Gastroesophageal sphincter (tissue), 4 donors: ENCODE data around the gene ATG2A. TPM values are rescaled to one million over a fixed set of nuclear protein-coding genes. Genes with fewer than 3 reads are reported as not detected.

Experiments
- ATAC-seq: fragments of 150-250 bp; one replicate; pipeline ENCODE4 v1.9.1; 2016; ENCODE audit warnings: mild to moderate bottlenecking, moderate library complexity
- H3K27ac ChIP-seq, 4 donors: fragments of 200-600 bp; sonication (generic) in 3 of 4; 1 replicate in 3 of 4; 2 replicates in 1 of 4; pipeline ENCODE4 v1.5.1; 2016 to 2019
- H3K27me3 ChIP-seq: fragments of 200-600 bp; sonication (generic); one replicate; pipeline ENCODE4 v1.5.1; 2019
- H3K36me3 ChIP-seq, 2 donors: fragments of 200-600 bp; sonication (generic); one replicate each; pipeline ENCODE4 v1.5.1; 2019; ENCODE audit warnings: control low read depth in 1 of 2
- H3K4me1 ChIP-seq, 3 donors: fragments of 200-600 bp; sonication (generic); 1 replicate in 2 of 3; 2 replicates in 1 of 3; pipeline ENCODE4 v1.5.1; 2016 to 2019; ENCODE audit warnings: control low read depth in 2 of 3
- H3K4me3 ChIP-seq, 2 donors: fragments of 200-600 bp; sonication (generic); one replicate each; pipeline ENCODE4 v1.5.1; 2019; ENCODE audit warnings: mild to moderate bottlenecking in 1 of 2, moderate library complexity in 1 of 2
- H3K9me3 ChIP-seq, 3 donors: fragments of 200-600 bp; sonication (generic); one replicate each; pipeline ENCODE4 v1.5.1; 2017 to 2019; ENCODE audit warnings: control low read depth in 2 of 3
- CTCF ChIP-seq, 4 experiments: fragments of 200-600 bp in 2 of 4; fragments of 450-650 bp in 2 of 4; sonication (generic) in 1 of 4; IDR thresholded peaks; one replicate each; pipeline ENCODE4 v1.5.1; 2017 to 2019; ENCODE audit warnings: antibody characterized with exemption in 4 of 4, mild to moderate bottlenecking in 2 of 4, moderate library complexity in 2 of 4
- EP300 ChIP-seq: sonication (generic); formaldehyde crosslinking; IDR thresholded peaks from one replicate; pipeline ENCODE4 v1.6.1; 2017; ENCODE audit warnings: antibody characterized with exemption, mild to moderate bottlenecking
- POLR2A ChIP-seq, 2 donors: fragments of 450-650 bp; IDR thresholded peaks; one replicate each; pipeline ENCODE4 v1.6.1; 2017; ENCODE audit warnings: antibody characterized with exemption in 2 of 2, mild to moderate bottlenecking in 2 of 2, moderate library complexity in 1 of 2
- POLR2AphosphoS5 ChIP-seq: sonication (generic); formaldehyde crosslinking; IDR thresholded peaks from one replicate; pipeline ENCODE4 v1.6.1; 2017; ENCODE audit warnings: antibody characterized with exemption
- WGBS, 2 donors: methylation state at CpG; one replicate each; pipeline ENCODE4 v1.1.5; 2018; ENCODE audit warnings: low coverage in 1 of 2; 5-methylcytosine and 5-hydroxymethylcytosine counted together
- total RNA-seq, 4 donors: library from RNA; depleted of rRNA; stranded (reverse); fragments of >200 nt; gene quantifications; one replicate each; pipeline ENCODE4 v1.1.0, GENCODE V29; 2016

The ATG2A gene
- total RNA-seq, 4 donors from 2014 or later = 18.8 to 27.2 (median 26.3) TPM

DNA sequence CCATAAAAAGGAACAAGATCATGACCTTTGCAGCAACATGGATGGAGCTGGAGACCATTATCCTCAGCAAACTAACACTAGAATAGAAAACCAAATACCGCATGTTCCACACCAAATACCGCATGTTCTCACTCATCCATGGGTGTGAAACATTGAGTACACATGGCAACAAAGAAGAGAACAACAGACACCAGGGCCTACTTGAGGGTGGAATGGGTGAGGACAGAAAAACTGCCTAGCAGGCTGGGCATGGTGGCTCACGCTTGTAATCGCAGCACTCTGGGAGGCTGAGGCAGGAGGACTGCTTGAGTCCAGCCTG, 50.9 kb downstream of the ATG2A start:
- 74 to 94% methylated on average over 3 to 4 of the region's 4 CpGs for WGBS, 2 donors
- no peak for ATAC-seq
- H3K36me3 ChIP-seq = peaks cover 0 to 2% of the 10 kb centered on the region in 2 donors
- H3K27me3 ChIP-seq = no peaks in the 10 kb centered on the region
- H3K4me3 ChIP-seq = no peak overlapping the region
- no peaks in the 10 kb centered on the region for H3K9me3 ChIP-seq
- no peak for TF ChIP-seq CTCF (IDR thresholded peaks at IDR 0.05)
- no peak for TF ChIP-seq EP300
- TF ChIP-seq POLR2AphosphoS5 = no peak
- H3K4me1 ChIP-seq = peaks cover 10 to 100% (median 78%) of the 10 kb centered on the region in 3 donors
- peak overlapping the region; percentile 60 to 98 (median 97) for H3K27ac ChIP-seq

- H3K4me3 ChIP-seq = peak overlapping the region in 1 of 2 donors; percentile 28
- H3K9me3 ChIP-seq = no peaks in the 10 kb centered on the region
- no peaks in the 10 kb centered on the region for H3K36me3 ChIP-seq
- H3K27me3 ChIP-seq = no peaks in the 10 kb centered on the region
- ATAC-seq = no peak
- H3K4me1 ChIP-seq = peaks cover 8 to 100% (median 72%) of the 10 kb centered on the region in 3 donors
- no peak for TF ChIP-seq POLR2A (IDR thresholded peaks at IDR 0.05)
- TF ChIP-seq EP300 = peak; percentile 49
- peak in 2 of 4 experiments; percentile 29 to 53 for TF ChIP-seq CTCF (IDR thresholded peaks at IDR 0.05)
- TF ChIP-seq POLR2AphosphoS5 = peak; percentile 89
- H3K27ac ChIP-seq = peak overlapping the region; percentile 84 to 98 (median 97)
- 5 to 28% methylated on average over 6 to 7 of the region's 15 CpGs for WGBS, 2 donors
Observed at GRCh38 chr11:64865286-64866172, 51.5 kb downstream of the ATG2A start.

DNA sequence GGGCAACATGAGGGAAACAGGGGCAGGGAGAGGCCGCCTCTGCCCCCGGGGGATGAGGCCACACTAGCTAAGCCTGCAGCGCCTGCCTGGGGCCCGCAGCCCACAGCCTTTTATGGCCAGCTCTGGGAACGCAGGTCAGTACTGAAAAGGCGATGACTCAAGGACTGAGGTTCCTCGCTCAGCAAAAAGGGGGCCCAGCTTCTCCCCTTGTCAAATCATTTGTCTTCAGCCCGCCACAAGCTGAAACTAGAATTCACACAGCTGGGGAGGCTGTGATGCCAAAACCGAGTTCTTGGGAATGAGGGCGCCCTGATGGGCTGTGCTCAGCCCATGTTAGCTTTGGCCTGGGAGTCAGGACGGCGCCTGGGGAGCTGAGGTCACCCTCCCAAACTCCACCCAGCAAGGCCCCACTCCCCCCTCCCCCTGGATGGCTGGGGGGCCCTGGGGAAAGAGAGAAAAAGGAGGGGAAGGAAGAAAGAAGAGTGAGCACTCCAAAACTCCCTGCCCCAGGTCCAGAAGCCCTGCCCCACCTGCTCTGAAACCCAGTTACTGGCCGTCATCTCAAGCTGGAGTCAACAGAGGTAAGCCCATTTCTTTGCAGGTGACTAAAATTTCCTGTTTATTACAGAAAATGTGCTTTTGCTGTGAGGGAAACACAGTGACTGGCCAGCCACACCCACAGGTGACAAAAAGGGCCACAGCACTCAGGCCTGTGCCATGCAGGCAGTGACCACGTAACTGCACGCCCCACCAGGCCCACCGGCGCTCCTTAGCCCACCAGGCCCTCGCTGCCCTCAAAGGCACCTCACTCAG, 52.3 kb downstream of the ATG2A start:
- TF ChIP-seq POLR2AphosphoS5 (peak; percentile 90), POLR2A (IDR thresholded peaks at IDR 0.05) (peak in 1 of 2 donors; percentile 25), EP300 (no peak), CTCF (IDR thresholded peaks at IDR 0.05) (peak in 1 of 4 experiments; percentile 24)
- WGBS, 2 donors = no CpG with 5 or more reads among the region's 18 CpGs
- peak; percentile 86 for ATAC-seq
- peak overlapping the region; percentile 84 to 98 (median 97) for H3K27ac ChIP-seq
- H3K36me3 ChIP-seq = peaks cover 0 to 5% of the 10 kb centered on the region in 2 donors
- H3K27me3 ChIP-seq = no peaks in the 10 kb centered on the region
- H3K4me1 ChIP-seq = peaks cover 8 to 100% (median 64%) of the 10 kb centered on the region in 3 donors
- peak overlapping the region in 1 of 2 donors; percentile 28 for H3K4me3 ChIP-seq
- H3K9me3 ChIP-seq = no peaks in the 10 kb centered on the region

- Histone ChIP-seq H3K4me1 (peaks cover 6 to 100% (median 59%) of the 10 kb centered on the region in 3 donors), H3K27ac (peak overlapping the region; percentile 84 to 98 (median 97)), H3K9me3 (no peaks in the 10 kb centered on the region), H3K27me3 (no peaks in the 10 kb centered on the region), H3K4me3 (peak overlapping the region in 1 of 2 donors; percentile 28), H3K36me3 (peaks cover 0 to 11% of the 10 kb centered on the region in 2 donors)
- WGBS, 2 donors = no CpG with 5 or more reads among the region's 9 CpGs
- TF ChIP-seq EP300 = no peak
- no peak for TF ChIP-seq CTCF (IDR thresholded peaks at IDR 0.05)
- no peak for TF ChIP-seq POLR2AphosphoS5
- TF ChIP-seq POLR2A (IDR thresholded peaks at IDR 0.05) = no peak
- peak; percentile 1 for ATAC-seq
Observed at GRCh38 chr11:64864135-64864472, 52.9 kb downstream of the ATG2A start.
